Globus pallidus (tissue), 1 donor: ENCODE data around the gene ALKBH2.
A peak's percentile ranks its signal among the peaks of the same experiment; 100 is the strongest.

Source experiments
- DNase-seq: peaks from one replicate; pipeline ENCODE4 v3.0.0-alpha.2; 2015; ENCODE audit warnings: low spot score

The ALKBH2 gene

DNA sequence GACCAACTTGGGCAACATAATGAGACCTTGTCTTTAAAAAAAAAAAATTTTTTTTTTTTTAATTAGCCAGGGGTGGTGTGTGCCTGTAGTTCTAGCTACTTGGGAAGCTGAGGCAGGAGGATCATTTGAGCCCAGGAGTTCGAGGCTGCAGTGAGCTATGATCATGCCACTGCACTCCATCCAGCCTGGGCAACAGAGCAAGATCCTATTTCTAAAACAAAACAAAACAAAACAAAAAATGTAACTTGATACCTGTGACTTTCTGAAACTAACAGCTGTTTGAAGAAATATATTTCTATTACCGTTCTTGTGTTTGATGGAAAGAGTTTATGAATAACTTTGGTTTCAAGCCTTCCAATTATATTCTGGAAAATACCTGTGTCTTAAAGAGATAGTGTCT, 21.4 kb upstream of the ALKBH2 start:
- DNase-seq: no peak

DNA sequence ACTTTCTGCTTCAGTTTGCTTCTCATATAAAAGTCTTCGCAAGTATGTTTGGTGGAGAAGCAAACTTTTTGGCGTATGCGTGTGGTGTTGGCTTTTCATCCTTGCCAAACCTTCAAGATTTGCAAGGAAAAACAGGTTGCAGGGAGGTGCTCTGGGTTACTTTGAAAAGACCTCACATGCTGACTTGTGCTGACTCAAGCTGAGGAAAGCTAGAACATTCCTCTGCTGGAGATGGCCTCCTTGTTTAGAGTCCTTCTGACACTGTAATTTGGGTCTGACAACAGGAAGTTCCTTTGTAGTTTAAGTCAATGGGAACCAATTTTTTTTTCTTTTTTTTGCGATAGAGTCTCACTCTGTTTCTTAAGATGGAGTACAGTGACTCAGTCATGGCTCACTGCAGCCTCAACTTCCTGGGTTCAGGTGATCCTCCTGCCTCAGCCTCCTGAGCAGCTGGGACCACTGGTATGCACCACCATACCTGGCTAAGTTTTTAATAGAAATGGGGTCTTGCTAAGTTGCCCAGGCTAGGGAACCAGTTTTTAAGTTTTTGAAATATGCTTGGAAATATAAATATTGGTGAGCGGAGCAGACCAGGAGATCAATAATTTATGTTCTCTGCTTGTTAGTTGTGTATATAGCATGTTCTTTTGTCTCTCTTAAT, 20.5 kb upstream of the ALKBH2 start:
- DNase-seq: no peak

DNA sequence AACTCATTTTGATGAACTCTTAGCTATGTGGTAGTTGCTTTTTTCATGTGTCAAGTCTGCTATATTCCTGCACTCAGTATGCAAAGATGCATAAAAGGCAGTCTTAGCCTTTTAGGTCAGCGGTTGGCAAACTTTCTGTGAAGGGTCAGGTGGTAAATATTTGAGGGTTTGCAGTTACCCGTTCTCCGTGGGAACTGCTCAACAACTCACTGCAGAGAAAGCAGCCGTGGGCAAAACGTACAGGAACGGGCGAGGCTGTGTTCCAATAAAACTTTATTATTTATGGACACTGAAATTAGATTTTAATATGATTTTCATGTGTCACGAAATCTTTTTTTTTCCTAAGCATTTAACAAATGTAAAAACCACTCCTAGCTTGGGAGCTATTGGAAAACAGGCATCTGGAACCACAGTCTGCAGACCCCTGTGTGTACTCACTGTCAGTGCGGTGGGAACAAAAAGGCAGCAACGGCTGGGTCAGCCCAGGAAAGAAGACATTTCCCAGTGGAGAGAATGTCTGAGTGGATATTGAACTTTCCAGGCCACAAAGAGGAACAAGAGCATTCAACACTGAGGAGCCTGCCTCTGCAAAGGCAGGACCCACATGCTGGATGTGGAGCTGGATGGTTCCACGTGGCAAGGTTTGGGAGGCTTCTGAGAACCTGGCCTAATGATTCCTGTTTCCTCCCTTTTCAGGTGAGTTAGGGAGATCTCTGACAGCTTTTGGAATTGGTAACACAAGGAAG, 19.6 kb upstream of the ALKBH2 start:
- no peak for DNase-seq

GRCh38 chr12:109110988-109111495, 17.8 kb upstream of the ALKBH2 start:
- DNase-seq: peak; percentile 95

DNA sequence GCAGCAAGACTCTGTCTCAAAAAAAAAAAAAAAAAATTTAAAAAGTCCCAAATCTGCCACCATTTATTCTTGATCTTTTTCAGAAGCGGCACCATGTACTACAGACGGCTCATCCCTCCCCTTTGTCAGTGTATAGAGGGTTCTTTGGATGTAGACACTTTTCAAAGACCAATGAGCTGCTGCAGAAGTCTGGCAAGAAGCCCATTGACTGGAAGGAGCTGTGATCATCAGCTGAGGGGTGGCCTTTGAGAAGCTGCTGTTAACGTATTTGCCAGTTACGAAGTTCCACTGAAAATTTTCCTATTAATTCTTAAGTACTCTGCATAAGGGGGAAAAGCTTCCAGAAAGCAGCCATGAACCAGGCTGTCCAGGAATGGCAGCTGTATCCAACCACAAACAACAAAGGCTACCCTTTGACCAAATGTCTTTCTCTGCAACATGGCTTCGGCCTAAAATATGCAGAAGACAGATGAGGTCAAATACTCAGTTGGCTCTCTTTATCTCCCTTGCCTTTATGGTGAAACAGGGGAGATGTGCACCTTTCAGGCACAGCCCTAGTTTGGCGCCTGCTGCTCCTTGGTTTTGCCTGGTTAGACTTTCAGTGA, 16.6 kb upstream of the ALKBH2 start:
- peak; percentile 56 for DNase-seq

DNA sequence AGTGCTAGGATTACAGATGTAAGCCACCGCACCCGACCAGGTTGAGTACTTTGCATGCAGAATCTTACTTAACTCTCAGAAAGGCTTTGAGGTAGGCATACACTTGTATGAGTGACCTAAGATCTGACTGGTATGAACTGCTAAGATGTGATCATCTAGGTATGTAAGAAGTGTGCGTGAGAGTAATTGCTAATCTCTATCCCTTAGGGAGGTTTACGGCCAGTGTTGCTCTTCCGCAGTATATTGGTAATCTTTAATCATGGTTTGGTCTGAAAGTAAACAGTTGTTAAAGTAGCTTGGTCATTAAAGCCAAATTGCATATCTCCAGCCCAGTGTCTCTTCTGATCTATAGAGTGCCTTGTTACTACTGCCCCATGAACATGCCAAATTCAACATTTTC, 11.9 kb upstream of the ALKBH2 start:
- no peak for DNase-seq

DNA sequence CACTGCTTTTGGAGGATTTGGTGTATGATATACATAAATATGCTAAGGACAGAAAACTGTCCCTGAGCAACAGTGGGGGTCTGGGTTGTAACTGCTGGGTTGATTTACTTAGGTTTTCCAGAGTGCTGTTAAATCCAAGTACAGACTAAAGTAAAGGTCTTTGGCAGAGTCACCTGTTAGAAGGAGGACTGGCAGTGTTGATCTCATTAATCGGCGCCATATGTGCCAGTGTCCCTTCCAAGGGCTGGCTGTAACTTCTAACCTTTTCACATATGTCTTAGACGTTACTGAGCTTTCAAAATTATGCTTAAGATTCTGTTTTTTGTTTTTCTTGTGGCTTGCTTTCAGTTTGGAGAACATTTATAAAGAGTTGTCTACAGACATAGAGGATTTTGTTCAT, 9.2 kb upstream of the ALKBH2 start:
- no peak for DNase-seq

GRCh38 chr12:109100741-109101140, 7.5 kb upstream of the ALKBH2 start:
- DNase-seq: no peak

DNA sequence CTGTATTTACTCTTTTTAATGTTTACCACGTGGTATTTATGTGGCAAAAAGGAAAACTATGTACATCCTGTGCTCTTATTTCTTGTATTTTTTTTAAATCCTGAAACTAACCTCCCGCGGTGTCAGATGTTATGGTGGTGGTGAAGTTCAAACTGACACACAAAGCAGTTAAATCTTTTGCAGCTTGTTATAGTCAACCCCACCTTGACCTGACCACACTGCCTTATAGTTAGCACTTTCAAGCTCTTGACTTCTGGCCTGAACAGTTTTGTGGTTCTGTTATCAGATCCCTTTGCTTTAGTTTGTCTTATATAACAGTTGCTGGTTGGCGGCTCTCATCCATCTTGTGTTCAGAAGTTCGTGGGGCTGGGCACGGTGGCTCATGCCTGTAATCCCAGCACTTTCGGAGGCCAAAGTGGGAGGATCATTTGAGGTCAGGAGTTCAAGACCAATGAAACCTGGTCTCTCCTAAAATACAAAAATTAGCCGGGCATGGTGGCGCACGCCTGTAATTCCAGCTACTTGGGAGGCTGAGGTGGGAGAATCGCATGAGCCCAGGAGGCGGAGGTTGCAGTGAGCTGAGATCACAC, 6.3 kb upstream of the ALKBH2 start:
- no peak for DNase-seq

GRCh38 chr12:109098651-109099050, 5.4 kb upstream of the ALKBH2 start:
- no peak for DNase-seq

DNA sequence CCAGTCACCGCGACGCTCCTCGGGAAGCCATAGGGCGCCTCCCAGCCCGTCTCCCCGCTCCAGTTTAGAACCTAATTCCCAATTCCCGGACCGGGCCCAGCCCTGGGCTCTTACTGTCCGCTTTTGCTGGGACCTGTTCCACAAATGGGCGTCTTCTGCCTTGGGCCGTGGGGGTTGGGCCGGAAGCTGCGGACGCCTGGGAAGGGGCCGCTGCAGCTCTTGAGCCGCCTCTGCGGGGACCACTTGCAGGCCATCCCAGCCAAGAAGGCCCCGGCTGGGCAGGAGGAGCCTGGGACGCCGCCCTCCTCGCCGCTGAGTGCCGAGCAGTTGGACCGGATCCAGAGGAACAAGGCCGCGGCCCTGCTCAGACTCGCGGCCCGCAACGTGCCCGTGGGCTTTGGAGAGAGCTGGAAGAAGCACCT, 4.9 kb upstream of the ALKBH2 start:
- DNase-seq: no peak

DNA sequence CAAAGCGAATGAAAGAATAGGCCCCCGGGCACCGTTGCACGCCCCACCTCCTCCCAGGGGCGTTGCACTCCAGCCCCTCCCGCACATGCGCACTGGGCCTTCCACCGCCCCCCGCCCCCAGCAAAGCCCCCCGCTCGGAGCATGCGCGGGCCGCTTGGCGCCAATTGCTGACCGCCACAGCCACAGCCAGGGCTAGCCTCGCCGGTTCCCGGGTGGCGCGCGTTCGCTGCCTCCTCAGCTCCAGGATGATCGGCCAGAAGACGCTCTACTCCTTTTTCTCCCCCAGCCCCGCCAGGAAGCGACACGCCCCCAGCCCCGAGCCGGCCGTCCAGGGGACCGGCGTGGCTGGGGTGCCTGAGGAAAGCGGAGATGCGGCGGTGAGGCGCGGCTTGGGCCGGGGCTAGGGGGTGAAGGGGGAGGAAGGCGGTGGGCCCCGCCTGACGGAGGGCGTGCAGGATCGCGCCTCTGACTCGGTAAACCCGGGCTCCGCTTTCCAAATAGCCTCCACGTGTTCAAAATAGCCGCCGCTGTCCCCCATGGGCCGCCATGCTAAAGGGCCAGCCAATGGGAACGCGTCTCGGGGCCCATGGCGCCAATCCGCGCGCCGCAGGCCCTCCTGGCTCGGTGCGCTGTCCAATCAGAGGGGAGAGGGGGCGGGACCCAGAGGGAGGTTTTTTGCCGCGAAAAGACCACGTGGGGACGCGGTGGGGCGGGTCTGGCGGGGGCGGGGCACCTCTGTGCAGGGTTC, 4.3 kb upstream of the ALKBH2 start, which contains the start of gene UNG:
Gene UNG, plus strand, starts transcription at position 163 of the 748 bp plus-strand sequence. Its CDS starts 83 bp downstream, at position 246.
- DNase-seq: peak; percentile 94

GRCh38 chr12:109097140-109097434, 3.8 kb upstream of the ALKBH2 start:
- no peak for DNase-seq

- no peak for DNase-seq
These were observed 713 bp downstream of the ALKBH2 start for GRCh38 chr12:109092497-109093021.

- no peak for DNase-seq
These were observed 3.6 kb downstream of the ALKBH2 start for GRCh38 chr12:109089683-109090082.

DNA sequence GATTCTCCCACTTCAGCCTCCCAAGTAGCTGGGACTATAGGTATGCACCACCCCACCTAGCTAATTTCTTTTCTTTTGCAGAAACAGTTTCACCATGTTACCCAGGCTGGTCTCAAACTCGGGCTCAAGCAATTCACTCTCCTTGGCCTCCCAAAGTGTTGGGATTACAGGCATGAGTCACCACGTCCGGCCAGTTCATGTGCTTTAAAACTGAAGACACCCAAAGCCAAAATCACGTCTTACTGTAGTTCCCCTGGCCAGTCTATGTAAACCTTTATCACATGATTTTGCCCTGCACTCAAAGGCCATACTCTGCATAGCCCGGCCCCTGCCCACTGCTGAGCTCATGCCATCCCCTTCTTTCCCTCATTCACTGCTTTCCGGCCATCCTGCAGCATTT, 4.5 kb downstream of the ALKBH2 start:
- no peak for DNase-seq

- DNase-seq: no peak
These were observed 6.0 kb downstream of the ALKBH2 start for GRCh38 chr12:109087250-109087649.

DNA sequence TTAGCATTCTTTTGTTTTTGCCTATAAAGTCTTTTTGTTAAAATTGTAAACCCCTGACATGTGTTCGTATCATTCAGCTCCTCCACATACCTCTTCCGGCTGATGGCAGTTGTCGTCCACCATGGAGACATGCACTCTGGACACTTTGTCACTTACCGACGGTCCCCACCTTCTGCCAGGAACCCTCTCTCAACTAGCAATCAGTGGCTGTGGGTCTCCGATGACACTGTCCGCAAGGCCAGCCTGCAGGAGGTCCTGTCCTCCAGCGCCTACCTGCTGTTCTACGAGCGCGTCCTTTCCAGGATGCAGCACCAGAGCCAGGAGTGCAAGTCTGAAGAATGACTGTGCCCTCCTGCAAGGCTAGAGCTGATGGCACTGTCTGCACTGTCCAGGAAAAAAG, 7.7 kb downstream of the ALKBH2 start:
- DNase-seq: no peak

DNA sequence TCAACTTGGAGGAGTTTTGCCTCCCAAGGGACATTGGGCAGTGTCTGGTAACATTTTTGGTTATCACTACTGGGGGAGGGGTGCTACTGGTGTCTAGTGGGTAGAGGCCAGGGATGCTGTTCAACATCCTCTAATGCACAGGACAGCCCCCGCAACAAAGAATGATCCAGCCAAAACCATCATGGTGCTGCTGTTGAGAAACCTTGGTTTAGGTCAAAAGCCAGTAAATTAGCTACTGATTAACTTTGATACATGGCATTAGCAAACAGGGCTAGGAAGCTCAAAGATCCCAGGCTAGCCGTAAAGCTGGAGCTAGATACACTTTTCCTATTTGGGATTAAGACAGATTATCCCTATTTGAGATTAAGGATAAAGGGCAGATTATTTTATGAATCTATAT, 8.8 kb downstream of the ALKBH2 start:
- no peak for DNase-seq

DNA sequence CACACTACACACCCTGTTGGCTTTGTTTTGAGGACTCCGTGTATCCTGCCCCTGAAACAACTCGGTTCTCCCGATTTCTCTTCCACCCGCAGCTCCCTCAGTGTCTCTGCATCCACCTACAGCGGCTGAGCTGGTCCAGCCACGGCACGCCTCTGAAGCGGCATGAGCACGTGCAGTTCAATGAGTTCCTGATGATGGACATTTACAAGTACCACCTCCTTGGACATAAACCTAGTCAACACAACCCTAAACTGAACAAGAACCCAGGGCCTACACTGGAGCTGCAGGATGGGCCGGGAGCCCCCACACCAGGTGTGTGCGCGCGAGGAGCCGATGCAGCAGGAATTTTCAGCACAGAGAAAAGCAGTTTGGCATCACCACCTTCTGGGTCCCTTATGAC, 10.5 kb downstream of the ALKBH2 start:
- DNase-seq: no peak

GRCh38 chr12:109074866-109075265, 18.4 kb downstream of the ALKBH2 start:
- DNase-seq: no peak
